Measurements from ENCODE around the gene MIER2. TPM values are rescaled to one million over a fixed set of nuclear protein-coding genes. Genes with fewer than 3 reads are reported as not detected.

The MIER2 gene
- total RNA-seq, 4 donors from 2014 or later: 11.6 to 26.4 (median 18.9) TPM

GRCh38 chr19:281156-281853 is 63.3 kb downstream of the MIER2 start:
- DNase-seq (ENCODE audit: extremely low spot score): no peak

GRCh38 chr19:280541-281009 is 64.0 kb downstream of the MIER2 start:
- Histone ChIP-seq H3K27ac (replicated peaks in 1 of 4) (no peak overlapping the region), H3K27me3 (peaks cover 0 to 61% (median 8%) of the 10 kb centered on the region in 4 donors), H3K9me3 (no peaks in the 10 kb centered on the region), H3K36me3 (peaks cover 0 to 4% (median 0%) of the 10 kb centered on the region in 4 donors), H3K4me3 (no peak overlapping the region), H3K4me1 (no peaks in the 10 kb centered on the region)
- WGBS: 69% methylated on average over 11 of the region's 12 CpGs
- no peak for DNase-seq (ENCODE audit: extremely low spot score)
- TF ChIP-seq POLR2AphosphoS5 (IDR thresholded peaks at IDR 0.05) (no peak), POLR2A (IDR thresholded peaks at IDR 0.05; ENCODE audit: low read depth) (no peak), CTCF (IDR thresholded peaks at IDR 0.05) (no peak), EP300 (IDR thresholded peaks at IDR 0.05) (no peak)
- intact Hi-C loops (cut with DNase I): no loop called here

More at GRCh38 chr19:281156-281853, 63.3 kb downstream of the MIER2 start:
- no peak overlapping the region for H3K27ac ChIP-seq (replicated peaks in 1 of 4)
- no peak overlapping the region for H3K4me3 ChIP-seq
- H3K4me1 ChIP-seq: no peaks in the 10 kb centered on the region
- peaks cover 0 to 4% (median 0%) of the 10 kb centered on the region in 4 donors for H3K36me3 ChIP-seq
- H3K9me3 ChIP-seq: no peaks in the 10 kb centered on the region
- peaks cover 0 to 57% (median 8%) of the 10 kb centered on the region in 4 donors for H3K27me3 ChIP-seq
- WGBS: 85% methylated on average over 12 of the region's 16 CpGs
- TF ChIP-seq CTCF (IDR thresholded peaks at IDR 0.05) (no peak), POLR2AphosphoS5 (IDR thresholded peaks at IDR 0.05) (no peak), EP300 (IDR thresholded peaks at IDR 0.05) (no peak), POLR2A (IDR thresholded peaks at IDR 0.05; ENCODE audit: low read depth) (no peak)
- intact Hi-C loops (cut with DNase I): no loop called here

DNA sequence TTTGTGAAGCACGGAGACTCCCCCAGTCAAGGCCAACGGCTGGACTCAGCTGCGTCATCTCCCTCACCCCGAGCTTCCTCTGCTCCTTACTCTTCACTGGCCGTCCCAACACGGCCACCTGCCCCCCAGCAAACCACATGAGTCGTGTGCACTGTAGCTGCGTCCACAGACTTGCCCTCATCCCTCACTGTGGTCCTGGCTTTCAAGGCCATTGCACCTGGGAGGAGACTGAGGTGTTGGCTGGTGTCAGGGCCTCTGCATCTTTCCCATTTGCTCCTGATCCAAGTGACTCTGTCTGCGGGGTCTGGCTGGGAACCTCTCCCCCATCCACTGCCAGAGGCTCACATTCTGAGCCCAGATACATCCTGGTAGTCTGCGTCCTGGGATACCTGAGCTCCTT is 64.9 kb downstream of the MIER2 start:
- Histone ChIP-seq H3K4me3 (no peak overlapping the region), H3K27me3 (peaks cover 0 to 61% (median 8%) of the 10 kb centered on the region in 4 donors), H3K36me3 (peaks cover 0 to 4% (median 0%) of the 10 kb centered on the region in 4 donors), H3K27ac (replicated peaks in 1 of 4) (no peak overlapping the region), H3K4me1 (no peaks in the 10 kb centered on the region), H3K9me3 (no peaks in the 10 kb centered on the region)
- TF ChIP-seq CTCF (IDR thresholded peaks at IDR 0.05) (no peak), POLR2A (IDR thresholded peaks at IDR 0.05; ENCODE audit: low read depth) (no peak), EP300 (IDR thresholded peaks at IDR 0.05) (no peak), POLR2AphosphoS5 (IDR thresholded peaks at IDR 0.05) (no peak)
- 84% methylated on average over 10 of the region's 10 CpGs for WGBS
- intact Hi-C loops (cut with DNase I): no loop called here
- DNase-seq (ENCODE audit: extremely low spot score): no peak

DNA sequence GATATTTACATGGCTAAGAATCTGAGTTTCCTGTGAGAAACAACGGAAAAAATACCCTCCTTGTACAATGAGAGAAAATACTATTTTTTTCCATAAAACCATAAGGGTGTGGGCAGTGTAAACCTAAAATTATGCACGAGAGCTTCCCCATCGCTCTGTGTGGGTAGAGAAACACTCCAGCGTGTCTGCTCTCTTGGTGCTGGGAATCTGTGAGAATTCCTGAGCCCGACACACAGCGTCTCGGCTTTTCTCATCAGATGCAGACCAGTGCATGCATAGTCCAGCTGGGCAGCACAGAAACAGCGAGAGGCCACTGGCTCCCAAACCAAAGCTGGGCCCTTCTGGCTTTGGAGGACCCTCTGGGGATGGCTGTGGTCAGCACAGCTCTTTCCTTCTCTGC is 65.4 kb downstream of the MIER2 start:
- H3K36me3 ChIP-seq: peaks cover 0 to 4% (median 0%) of the 10 kb centered on the region in 4 donors
- intact Hi-C loops (cut with DNase I): no loop called here
- no peak overlapping the region for H3K4me3 ChIP-seq
- WGBS: 86% methylated on average over 8 of the region's 8 CpGs
- DNase-seq (ENCODE audit: extremely low spot score): no peak
- no peaks in the 10 kb centered on the region for H3K9me3 ChIP-seq
- H3K27me3 ChIP-seq: peaks cover 0 to 61% (median 8%) of the 10 kb centered on the region in 4 donors
- no peaks in the 10 kb centered on the region for H3K4me1 ChIP-seq
- no peak for TF ChIP-seq CTCF (IDR thresholded peaks at IDR 0.05)
- H3K27ac ChIP-seq (replicated peaks in 1 of 4): no peak overlapping the region
